Mesenchymal stem cell (in vitro differentiated cells and primary cell): ENCODE measurements around the gene RBMS3.
A peak's percentile ranks its signal among the peaks of the same experiment; 100 is the strongest.

Experiments
- DNase-seq: peaks from one replicate; pipeline ENCODE4 v3.0.0-alpha.2; 2013
- H2AFZ ChIP-seq: one replicate; pipeline ENCODE4 v1.6.1; 2013; ENCODE audit warnings: low read depth, mild to moderate bottlenecking, control low read depth, inconsistent platforms, low read length, moderate library complexity
- H2AK5ac ChIP-seq: 2 replicates; pipeline ENCODE4 v1.6.1; 2013; ENCODE audit warnings: low read length, moderate library complexity, mild to moderate bottlenecking, inconsistent platforms; ENCODE audit not compliant: severe bottlenecking
- H2BK120ac ChIP-seq: one replicate; pipeline ENCODE4 v1.6.1; 2013; ENCODE audit warnings: low read depth, mild to moderate bottlenecking, inconsistent platforms, low read length, moderate library complexity
- H2BK12ac ChIP-seq, 2 experiments: one replicate each; pipeline ENCODE4 v1.6.1; 2013; ENCODE audit warnings: inconsistent platforms in 2 of 2, low read length in 2 of 2, mild to moderate bottlenecking in 2 of 2, moderate library complexity in 2 of 2, control low read depth in 1 of 2
- H2BK15ac ChIP-seq: one replicate; pipeline ENCODE4 v1.6.1; 2013; ENCODE audit warnings: mild to moderate bottlenecking, low read depth, inconsistent platforms; ENCODE audit not compliant: poor library complexity, severe bottlenecking
- H2BK5ac ChIP-seq: 2 replicates; pipeline ENCODE4 v1.6.1; 2013; ENCODE audit warnings: low read depth, mild to moderate bottlenecking, low read length, control low read depth, inconsistent platforms; ENCODE audit not compliant: poor library complexity, severe bottlenecking
- H3K14ac ChIP-seq, 2 experiments: one replicate each; pipeline ENCODE4 v1.6.1; 2013; ENCODE audit warnings: inconsistent platforms in 2 of 2, low read length in 2 of 2, control low read depth in 1 of 2, mild to moderate bottlenecking in 1 of 2, moderate library complexity in 1 of 2
- H3K18ac ChIP-seq, 2 experiments: one replicate each; pipeline ENCODE4 v1.6.1; 2013; ENCODE audit warnings: inconsistent platforms in 2 of 2, low read length in 2 of 2, control low read depth in 1 of 2, low read depth in 1 of 2, mild to moderate bottlenecking in 1 of 2
- H3K23ac ChIP-seq, 2 experiments: one replicate each; pipeline ENCODE4 v1.6.1; 2013; ENCODE audit warnings: inconsistent platforms in 2 of 2, low read length in 2 of 2, mild to moderate bottlenecking in 2 of 2, moderate library complexity in 2 of 2, control low read depth in 1 of 2
- H3K27ac ChIP-seq: 2 replicates; pipeline ENCODE4 v1.5.1; 2013; ENCODE audit warnings: mild to moderate bottlenecking, moderate library complexity, low read length, control low read depth, inconsistent platforms; ENCODE audit not compliant: poor library complexity, severe bottlenecking
- H3K27me3 ChIP-seq, 2 experiments: 2 replicates each; pipeline versions ENCODE4 v1.6.1 to v1.7.0; 2013; ENCODE audit warnings: low read length in 2 of 2, mild to moderate bottlenecking in 2 of 2, moderate library complexity in 2 of 2, control low read depth in 1 of 2, inconsistent platforms in 1 of 2; ENCODE audit not compliant: control insufficient read depth in 1 of 2, insufficient read depth in 1 of 2
- H3K36me3 ChIP-seq, 2 experiments: 2 replicates each; pipeline versions ENCODE4 v1.6.1 to v1.7.0; 2013; ENCODE audit warnings: low read length in 2 of 2, control low read depth in 1 of 2, inconsistent platforms in 1 of 2, low read depth in 1 of 2, mild to moderate bottlenecking in 1 of 2; ENCODE audit not compliant: insufficient read depth in 2 of 2, control insufficient read depth in 1 of 2
- H3K4ac ChIP-seq, 2 experiments: one replicate each; pipeline ENCODE4 v1.6.1; 2013; ENCODE audit warnings: inconsistent platforms in 2 of 2, low read length in 2 of 2, mild to moderate bottlenecking in 2 of 2, moderate library complexity in 2 of 2, control low read depth in 1 of 2, low read depth in 1 of 2
- H3K4me1 ChIP-seq: 2 replicates; pipeline ENCODE4 v1.6.1; 2013; ENCODE audit warnings: low read depth, low read length, control low read depth; ENCODE audit not compliant: control insufficient read depth, insufficient read depth
- H3K4me2 ChIP-seq: 2 replicates; pipeline ENCODE4 v1.6.1; 2013; ENCODE audit warnings: low read length, mild to moderate bottlenecking, inconsistent platforms; ENCODE audit not compliant: poor library complexity, severe bottlenecking
- H3K4me3 ChIP-seq, 2 experiments: 2 replicates each; pipeline versions ENCODE4 v1.5.1 to v1.7.0; 2013; ENCODE audit warnings: low read length in 2 of 2, mild to moderate bottlenecking in 2 of 2, control low read depth in 1 of 2, low read depth in 1 of 2; ENCODE audit not compliant: insufficient read depth in 1 of 2
- H3K79me1 ChIP-seq: replicated peaks from 2 replicates; pipeline ENCODE4 v1.6.1; 2013; ENCODE audit warnings: mild to moderate bottlenecking, control low read depth, low read length, inconsistent platforms; ENCODE audit not compliant: poor library complexity, severe bottlenecking
- H3K9ac ChIP-seq: 2 replicates; pipeline ENCODE4 v1.7.0; 2013; ENCODE audit warnings: mild to moderate bottlenecking, low read length, moderate library complexity
- H3K9me3 ChIP-seq: 2 replicates; pipeline ENCODE4 v1.7.0; 2013; ENCODE audit warnings: mild to moderate bottlenecking, low read length; ENCODE audit not compliant: control insufficient read depth
- H4K8ac ChIP-seq: one replicate; pipeline ENCODE4 v1.6.1; 2013; ENCODE audit warnings: inconsistent platforms, mild to moderate bottlenecking, low read length, moderate library complexity
- H4K91ac ChIP-seq: one replicate; pipeline ENCODE4 v1.6.1; 2013; ENCODE audit warnings: mild to moderate bottlenecking, low read length, inconsistent platforms
- WGBS: methylation state at CpG from one replicate; pipeline ENCODE4 v1.1.7; 2013; ENCODE audit warnings: mixed read lengths; 5-methylcytosine and 5-hydroxymethylcytosine counted together

RBMS3 gene

DNA sequence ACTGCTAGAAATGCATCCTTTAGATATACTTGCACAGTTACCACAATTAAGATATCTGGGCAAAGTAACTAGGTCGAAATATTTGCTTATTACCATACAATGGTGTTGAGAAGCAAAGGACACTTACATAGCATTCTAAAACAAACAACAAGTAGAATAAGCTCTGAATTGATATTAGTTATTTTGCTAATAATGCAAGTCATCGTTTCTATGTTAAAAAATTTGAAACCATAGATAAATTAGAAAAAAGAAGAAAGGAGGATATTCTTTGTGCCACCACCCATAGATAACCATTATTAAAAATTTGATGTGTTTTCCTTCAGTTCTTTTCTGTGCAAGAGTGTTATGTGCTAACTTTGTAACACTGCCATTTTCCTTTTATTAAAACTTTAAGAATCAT is 435.3 kb downstream of the RBMS3 start:
- no peak for DNase-seq
- Histone ChIP-seq H3K4me3 (no peak overlapping the region), H3K4me2 (no peak overlapping the region), H3K36me3 (no peaks in the 10 kb centered on the region), H2BK120ac (no peak overlapping the region), H3K18ac (no peak overlapping the region), H3K4ac (no peak overlapping the region), H3K79me1 (peaks cover 9% of the 10 kb centered on the region), H4K8ac (no peak overlapping the region), H2AK5ac (no peak overlapping the region), H3K4me1 (peaks cover 2% of the 10 kb centered on the region), H4K91ac (no peak overlapping the region), H3K23ac (no peak overlapping the region), H2AFZ (no peak overlapping the region), H2BK12ac (no peak overlapping the region), H3K27ac (no peak overlapping the region), H3K9ac (no peak overlapping the region), H2BK15ac (no peak overlapping the region), H3K14ac (no peak overlapping the region), H2BK5ac (no peak overlapping the region), H3K27me3 (no peaks in the 10 kb centered on the region), H3K9me3 (no peaks in the 10 kb centered on the region)
- WGBS: 100% methylated on average over 1 of the region's 2 CpGs

DNA sequence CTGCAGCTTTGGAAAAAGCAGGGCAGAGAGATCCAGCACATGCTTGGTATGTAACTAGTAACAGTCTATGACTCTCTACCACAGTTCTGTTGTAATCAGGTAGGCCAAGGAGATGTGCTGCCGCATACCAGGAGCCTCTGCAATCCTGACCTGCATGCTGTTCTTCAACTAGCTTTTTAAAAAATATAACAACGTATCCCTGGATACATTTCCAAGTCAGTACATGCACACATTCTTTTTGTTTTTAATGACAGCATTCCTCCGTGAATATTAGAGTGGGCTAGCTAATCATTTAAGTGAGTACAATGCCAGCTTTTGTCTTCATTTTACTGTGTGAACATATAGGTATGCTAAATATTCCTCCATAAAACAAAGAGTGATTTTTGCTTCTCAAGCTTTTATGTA is 437.8 kb downstream of the RBMS3 start:
- H3K27ac ChIP-seq: peak overlapping the region; percentile 21
- H3K4ac ChIP-seq: no peak overlapping the region
- no peak overlapping the region for H3K23ac ChIP-seq
- H3K18ac ChIP-seq: no peak overlapping the region
- no peak overlapping the region for H2AFZ ChIP-seq
- no peak for DNase-seq
- no peak overlapping the region for H3K14ac ChIP-seq
- no peaks in the 10 kb centered on the region for H3K27me3 ChIP-seq
- no peaks in the 10 kb centered on the region for H3K9me3 ChIP-seq
- no peak overlapping the region for H2BK15ac ChIP-seq
- H3K4me1 ChIP-seq: peaks cover 2% of the 10 kb centered on the region
- no peak overlapping the region for H2AK5ac ChIP-seq
- no peak overlapping the region for H2BK5ac ChIP-seq
- no peak overlapping the region for H4K91ac ChIP-seq
- H3K4me3 ChIP-seq: no peak overlapping the region
- no peak overlapping the region for H3K4me2 ChIP-seq
- H3K36me3 ChIP-seq: no peaks in the 10 kb centered on the region
- no peak overlapping the region for H2BK120ac ChIP-seq
- no peak overlapping the region for H2BK12ac ChIP-seq
- WGBS: 86% methylated on average over 2 of the region's 3 CpGs
- H3K9ac ChIP-seq: no peak overlapping the region
- H3K79me1 ChIP-seq: peaks cover 8% of the 10 kb centered on the region
- no peak overlapping the region for H4K8ac ChIP-seq

DNA sequence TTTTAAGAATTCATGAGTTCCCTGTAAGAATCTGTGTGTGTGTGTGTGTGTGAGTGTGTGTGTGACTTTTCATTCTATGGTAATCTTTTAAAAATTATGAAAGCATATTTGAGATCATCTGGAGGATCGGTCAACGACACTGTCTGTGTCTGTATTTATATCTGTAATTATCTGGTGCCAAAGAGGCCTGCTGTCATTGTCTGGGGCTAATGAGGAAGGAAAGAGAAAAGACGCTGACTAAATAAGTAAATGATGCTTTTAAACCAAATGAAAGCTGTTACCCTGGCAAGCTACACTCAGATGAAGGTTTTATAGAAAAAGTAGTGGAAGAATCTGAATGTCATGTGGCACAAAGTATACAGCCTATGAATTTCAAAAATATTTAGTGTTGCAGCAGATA is 439.8 kb downstream of the RBMS3 start:
- Histone ChIP-seq H2BK15ac (no peak overlapping the region), H3K9ac (no peak overlapping the region), H3K14ac (no peak overlapping the region), H3K18ac (no peak overlapping the region), H3K4me3 (no peak overlapping the region), H2AFZ (no peak overlapping the region), H3K79me1 (peaks cover 8% of the 10 kb centered on the region), H2AK5ac (no peak overlapping the region), H4K91ac (no peak overlapping the region), H3K27me3 (no peaks in the 10 kb centered on the region), H3K4me2 (no peak overlapping the region), H4K8ac (no peak overlapping the region), H3K36me3 (no peaks in the 10 kb centered on the region), H3K9me3 (no peaks in the 10 kb centered on the region), H2BK12ac (no peak overlapping the region), H3K23ac (no peak overlapping the region), H3K27ac (no peak overlapping the region), H2BK120ac (no peak overlapping the region), H3K4me1 (peaks cover 2% of the 10 kb centered on the region), H3K4ac (no peak overlapping the region), H2BK5ac (no peak overlapping the region)
- no peak for DNase-seq
- WGBS: 82% methylated on average over 3 of the region's 3 CpGs

DNA sequence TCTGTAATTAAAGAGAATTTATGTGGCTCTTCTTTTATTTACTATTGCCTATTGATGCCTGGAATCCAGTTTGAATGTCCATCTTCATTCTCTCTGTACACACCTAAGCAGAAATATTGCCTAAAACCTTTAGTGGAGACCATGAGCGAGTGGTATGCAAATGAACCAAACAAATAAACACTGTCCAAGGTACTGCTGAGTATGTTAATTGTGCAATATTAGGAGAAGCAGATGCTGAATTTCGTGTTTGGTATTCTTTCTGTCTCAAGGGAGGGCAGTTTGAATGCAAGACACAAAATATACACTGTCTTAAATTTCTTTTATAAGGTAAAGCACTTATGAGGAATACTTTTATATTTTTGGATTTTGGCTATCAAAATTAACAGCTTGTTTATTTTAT is 440.9 kb downstream of the RBMS3 start:
- H3K27ac ChIP-seq: no peak overlapping the region
- no peaks in the 10 kb centered on the region for H3K36me3 ChIP-seq
- no peak overlapping the region for H3K9ac ChIP-seq
- H2BK12ac ChIP-seq: no peak overlapping the region
- no peak overlapping the region for H3K14ac ChIP-seq
- no CpG with 5 or more reads among the region's 2 CpGs for WGBS
- H3K4me2 ChIP-seq: no peak overlapping the region
- no peak overlapping the region for H2BK5ac ChIP-seq
- H2AFZ ChIP-seq: no peak overlapping the region
- no peak overlapping the region for H4K8ac ChIP-seq
- H4K91ac ChIP-seq: no peak overlapping the region
- no peak overlapping the region for H2BK120ac ChIP-seq
- peaks cover 2% of the 10 kb centered on the region for H3K4me1 ChIP-seq
- no peak overlapping the region for H3K4ac ChIP-seq
- no peak overlapping the region for H3K18ac ChIP-seq
- H2AK5ac ChIP-seq: no peak overlapping the region
- peaks cover 8% of the 10 kb centered on the region for H3K79me1 ChIP-seq
- no peak overlapping the region for H2BK15ac ChIP-seq
- no peaks in the 10 kb centered on the region for H3K9me3 ChIP-seq
- no peak for DNase-seq
- no peaks in the 10 kb centered on the region for H3K27me3 ChIP-seq
- no peak overlapping the region for H3K4me3 ChIP-seq
- no peak overlapping the region for H3K23ac ChIP-seq
